Measurements from ENCODE around the gene LSM14A. TPM values are rescaled to one million over a fixed set of nuclear protein-coding genes. Genes with fewer than 3 reads are reported as not detected.

Gene LSM14A
- total RNA-seq, 1 experiment from 2014 or later = 67.4 TPM

- ATAC-seq (no peak), DNase-seq (peak; percentile 77)
- Histone ChIP-seq H3K4me2 (ENCODE audit: low read length) (no peak overlapping the region), H4K20me1 (ENCODE audit: low read length) (peaks cover 20% of the 10 kb centered on the region; the same call in 1 of the 2 replicates), H3F3A (ENCODE audit: low read length, unreplicated experiment) (peaks cover 3% of the 10 kb centered on the region), H3K27me3 (ENCODE audit: low read length) (no peaks in the 10 kb centered on the region), H3K79me2 (ENCODE audit: low read length) (0 out of 2 replicates have a peak, but pooled peaks cover 9% of the 10 kb centered on the region), H3K27ac (ENCODE audit: low read length) (no peak overlapping the region), H3K9ac (ENCODE audit: low read length) (no peak overlapping the region), H3K9me2 (replicated peaks; ENCODE audit: low read length) (no peaks in the 10 kb centered on the region), H3K4me3 (ENCODE audit: low read length) (no peak overlapping the region), H3K4me1 (ENCODE audit: insufficient read depth, low read length) (peaks cover 31% of the 10 kb centered on the region), H3K9me3 (ENCODE audit: low read length) (no peaks in the 10 kb centered on the region), H2AFZ (ENCODE audit: low read length) (no peak overlapping the region), H3K36me3 (ENCODE audit: low read depth, low read length) (peaks cover 33% of the 10 kb centered on the region)
- no TSS peak for BruUV-seq (replicated peaks)
- ChIA-PET POLR2A (ENCODE audit: unreplicated experiment) (no interaction called here), CTCF (no interaction called here)
- TF ChIP-seq CTCF (conservative IDR thresholded peaks at IDR 0.05; ENCODE audit: low read depth, low read length) (peak; percentile 77), EZH2phosphoT487 (IDR thresholded peaks at IDR 0.05; ENCODE audit: borderline replicate concordance, low read length) (no peak), EZH2 (IDR thresholded peaks at IDR 0.05; ENCODE audit: low read length, unreplicated experiment) (no peak)
- intact Hi-C loops (cut with micrococcal nuclease) = no loop called here
These were observed 48.3 kb downstream of the LSM14A start for GRCh38 chr19:34220472-34221063.

GRCh38 chr19:34222386-34222785 lies 50.1 kb downstream of the LSM14A start:
- peaks cover 44% of the 10 kb centered on the region for H3K36me3 ChIP-seq (ENCODE audit: low read depth, low read length)
- no TSS peak for BruUV-seq (replicated peaks)
- H3F3A ChIP-seq (ENCODE audit: low read length, unreplicated experiment) = peaks cover 3% of the 10 kb centered on the region
- POLR2A ChIA-PET (ENCODE audit: unreplicated experiment) = no interaction called here
- H3K9me3 ChIP-seq (ENCODE audit: low read length) = no peaks in the 10 kb centered on the region
- no peak overlapping the region for H3K4me2 ChIP-seq (ENCODE audit: low read length)
- H2AFZ ChIP-seq (ENCODE audit: low read length) = no peak overlapping the region
- H3K27ac ChIP-seq (ENCODE audit: low read length) = no peak overlapping the region
- no peak overlapping the region for H3K4me3 ChIP-seq (ENCODE audit: low read length)
- H3K9ac ChIP-seq (ENCODE audit: low read length) = no peak overlapping the region
- ATAC-seq (no peak), DNase-seq (no peak)
- 0 out of 2 replicates have a peak, but pooled peaks cover 9% of the 10 kb centered on the region for H3K79me2 ChIP-seq (ENCODE audit: low read length)
- no peaks in the 10 kb centered on the region for H3K27me3 ChIP-seq (ENCODE audit: low read length)
- H4K20me1 ChIP-seq (ENCODE audit: low read length) = peaks cover 20% of the 10 kb centered on the region; the same call in 1 of the 2 replicates
- CTCF ChIA-PET = no interaction called here
- H3K4me1 ChIP-seq (ENCODE audit: insufficient read depth, low read length) = peaks cover 34% of the 10 kb centered on the region
- H3K9me2 ChIP-seq (replicated peaks; ENCODE audit: low read length) = no peaks in the 10 kb centered on the region
- no peak for TF ChIP-seq EZH2phosphoT487 (IDR thresholded peaks at IDR 0.05; ENCODE audit: borderline replicate concordance, low read length)
- no peak for TF ChIP-seq CTCF (conservative IDR thresholded peaks at IDR 0.05; ENCODE audit: low read depth, low read length)
- TF ChIP-seq EZH2 (IDR thresholded peaks at IDR 0.05; ENCODE audit: low read length, unreplicated experiment) = no peak
- intact Hi-C loops (cut with micrococcal nuclease) = no loop called here

GRCh38 chr19:34224996-34225658 lies 52.8 kb downstream of the LSM14A start:
- no TSS peak for BruUV-seq (replicated peaks)
- Histone ChIP-seq H3K4me3 (ENCODE audit: low read length) (no peak overlapping the region), H3K9ac (ENCODE audit: low read length) (no peak overlapping the region), H3K36me3 (ENCODE audit: low read depth, low read length) (peaks cover 60% of the 10 kb centered on the region), H3K27me3 (ENCODE audit: low read length) (no peaks in the 10 kb centered on the region), H4K20me1 (ENCODE audit: low read length) (peaks cover 5% of the 10 kb centered on the region; the same call in 1 of the 2 replicates), H2AFZ (ENCODE audit: low read length) (no peak overlapping the region), H3K9me3 (ENCODE audit: low read length) (no peaks in the 10 kb centered on the region), H3K9me2 (replicated peaks; ENCODE audit: low read length) (no peaks in the 10 kb centered on the region), H3K4me2 (ENCODE audit: low read length) (peak overlapping the region; percentile 24; the same call in 1 of the 2 replicates), H3K27ac (ENCODE audit: low read length) (peak overlapping the region; percentile 47), H3K79me2 (ENCODE audit: low read length) (no peaks in the 10 kb centered on the region), H3F3A (ENCODE audit: low read length, unreplicated experiment) (no peaks in the 10 kb centered on the region), H3K4me1 (ENCODE audit: insufficient read depth, low read length) (peaks cover 31% of the 10 kb centered on the region)
- ChIA-PET CTCF (no interaction called here), POLR2A (ENCODE audit: unreplicated experiment) (interaction anchor here (0.6 kb wide), 1 partner anchor 107 kb away, joined by 3 read pairs; no protein-coding TSS in a partner anchor)
- no peak for TF ChIP-seq CTCF (conservative IDR thresholded peaks at IDR 0.05; ENCODE audit: low read depth, low read length)
- TF ChIP-seq EZH2phosphoT487 (IDR thresholded peaks at IDR 0.05; ENCODE audit: borderline replicate concordance, low read length) = no peak
- no peak for TF ChIP-seq EZH2 (IDR thresholded peaks at IDR 0.05; ENCODE audit: low read length, unreplicated experiment)
- ATAC-seq (peak; percentile 83), DNase-seq (peak; percentile 58)
- intact Hi-C loops (cut with micrococcal nuclease) = loop anchor here (5.0 kb wide), 1 partner anchor 112 kb away; no protein-coding TSS in a partner anchor

Data from PC-3 (cell line).